Heart left ventricle (tissue), 16 donors: ENCODE results near the gene ACOT12. TPM values are rescaled to one million over a fixed set of nuclear protein-coding genes. Genes with fewer than 3 reads are reported as not detected.

Experiments used
- ATAC-seq, 4 donors: fragments of 200-7000 bp; cut with Tn5 transposase; one replicate each; pipeline ENCODE4 v1.9.1; 2020 to 2022; ENCODE audit warnings: moderate library complexity in 4 of 4, mild to moderate bottlenecking in 3 of 4, moderate number of reproducible peaks in 1 of 4
- DNase-seq, 5 donors: peaks; one replicate each; pipeline ENCODE4 v3.0.0-alpha.2; 2020
- H3K27ac ChIP-seq, 12 donors: fragments of 200-600 bp; sonication (generic) in 4 of 12; one replicate each; pipeline versions ENCODE4 v1.5.0 to v1.8.0; 2016 to 2022; ENCODE audit warnings: mild to moderate bottlenecking in 2 of 12
- H3K27me3 ChIP-seq, 9 donors: fragments of 200-600 bp; sonication (generic) in 2 of 9; one replicate each; pipeline versions ENCODE4 v1.5.1 to v1.8.0; 2016 to 2022; ENCODE audit warnings: mild to moderate bottlenecking in 3 of 9
- H3K36me3 ChIP-seq, 9 donors: fragments of 200-600 bp; sonication (generic) in 2 of 9; one replicate each; pipeline versions ENCODE4 v1.5.0 to v1.8.0; 2018 to 2022; ENCODE audit warnings: mild to moderate bottlenecking in 2 of 9
- H3K4me1 ChIP-seq, 12 donors: fragments of 200-600 bp; sonication (generic) in 4 of 12; one replicate each; pipeline versions ENCODE4 v1.5.0 to v1.8.0; 2016 to 2022; ENCODE audit warnings: mild to moderate bottlenecking in 3 of 12
- H3K4me3 ChIP-seq, 12 donors: fragments of 200-600 bp; sonication (generic) in 4 of 12; one replicate each; pipeline versions ENCODE4 v1.5.0 to v1.8.0; 2017 to 2022; ENCODE audit warnings: mild to moderate bottlenecking in 9 of 12, moderate library complexity in 4 of 12
- H3K9me3 ChIP-seq, 12 donors: fragments of 200-600 bp; sonication (generic) in 4 of 12; one replicate each; pipeline versions ENCODE4 v1.5.0 to v1.8.0; 2016 to 2022; ENCODE audit warnings: mild to moderate bottlenecking in 1 of 12
- CTCF ChIP-seq, 12 donors: fragments of 200-600 bp; sonication (generic) in 4 of 12; IDR thresholded peaks; one replicate each; pipeline versions ENCODE4 v1.5.0 to v1.8.0; 2018 to 2022; ENCODE audit warnings: antibody characterized with exemption in 12 of 12, mild to moderate bottlenecking in 5 of 12
- POLR2A ChIP-seq, 2 donors: fragments of 450-650 bp; IDR thresholded peaks; one replicate each; pipeline ENCODE4 v1.6.1; 2017; ENCODE audit warnings: antibody characterized with exemption in 2 of 2, mild to moderate bottlenecking in 2 of 2, moderate library complexity in 2 of 2
- whole genome bisulfite sequencing, 4 donors: extraction: QIAGEN DNeasy Blood & Tissue Kit in 2 of 4; methylation state at CpG; one replicate each; pipeline versions ENCODE4 v1.1.5 to v1.1.7; 2013 to 2018; 5-methylcytosine and 5-hydroxymethylcytosine counted together
- intact Hi-C, 10 donors: fragments of 100-400 bp; cut with DNase I; formaldehyde crosslinking; loops; one replicate each; pipeline versions ENCODE4 v1.11.1 to v1.14.2; 2022
- long read RNA-seq, 3 donors: library from polyadenylated mRNA; unstranded; transcript quantifications; one replicate each; pipeline ENCODE4 v2.0.0, GENCODE V29; 2020 to 2021
- polyA plus RNA-seq, 2 donors: library from polyadenylated mRNA; stranded (reverse); fragments of 200-250 nt; gene quantifications; one replicate each; pipeline ENCODE4 v1.2.3, GENCODE V29; 2013
- total RNA-seq, 9 donors: library from RNA; depleted of rRNA in 2 of 9; stranded (reverse); fragments of >200 nt in 2 of 9; fragmentation: NEBNext Ultra II Directional in 3 of 9; extraction: Animal tissue kit (Norgen Biotek cat#: 25700) in 3 of 9; gene quantifications; one replicate each; pipeline versions ENCODE4 v1.1.0 to v1.2.4, GENCODE V29; 2016 to 2023
- donor health status: ischemic (EF 13 %, LVEDD 7.1; RV severe dilation, severe dysfunction).
- donor health status: healthy with polysubstance abuse.
- donor health status: DM: no; HTN: yes; CAD: no.
- donor health status: DM: no; HTN: no; CAD: no.
- donor health status: ischemic (EF 25% LVEDD 6.9; RV normal size, moderate dysfunction).
- donor health status: ischemic (EF 25% LVEDD 5.7; RV mildly dilated, moderate dysfunction).
- donor health status: healthy.
- donor health status: DM: yes; HTN: yes; CAD: no.
- donor health status: ischemic (EF 35%, LVEDD 5.7; RV mildly dilated, moderate dysfunction).
- donor health status: nonischemic (EF 11% LVEDD 7.7; RV severe dilation, severe dysfunction).
- donor health status: DM: yes; HTN: yes; CAD: no.
- donor health status: PGD.
- donor health status: ischemic (EF 29% LVEDD 5.4; RV normal size, mild dysfunction).
- donor health status: nonischemic (EF 23%, LVEDD 6.1; RV moderate dilation, normal function).

ACOT12 gene
- total RNA-seq (not detected), polyA plus RNA-seq (not detected)
- long read RNA-seq, donor 1: 0 reads
- long read RNA-seq, donor 2: 0 reads
- long read RNA-seq, donor 3: 0 reads

- Histone ChIP-seq H3K4me1 (peaks cover 0 to 18% (median 0%) of the 10 kb centered on the region in 12 donors), H3K4me3 (peak within 1 kb of the TSS; percentile 15 to 56 (median 44)), H3K27ac (no peak within 1 kb of the TSS), H3K36me3 (no peaks in the 10 kb centered on the region), H3K9me3 (peaks cover 0 to 7% (median 0%) of the 10 kb centered on the region in 12 donors), H3K27me3 (peaks cover 0 to 51% (median 11%) of the 10 kb centered on the region in 9 donors)
- no peak for TF ChIP-seq POLR2A (IDR thresholded peaks at IDR 0.05)
- TF ChIP-seq CTCF (IDR thresholded peaks at IDR 0.05): no peak
- WGBS, 4 donors: 3 to 5% (median 4%) methylated on average over 50 to 77 of the region's 77 CpGs
- ATAC-seq (peak in 2 of 4 donors; percentile 52 to 58), DNase-seq (peak in 1 of 5 donors; percentile 39)
- intact Hi-C loops: no loop called here
These were observed at the start of gene ACOT12 for GRCh38 chr5:81393783-81394718. ACOT12 (minus strand) TSS chr5:81394134; CDS start chr5:81394114, 20 bp downstream.

- WGBS, 4 donors: 84 to 89% (median 88%) methylated on average over 6 of the region's 6 CpGs
- ATAC-seq (no peak), DNase-seq (no peak)
- peaks cover 0 to 19% (median 0%) of the 10 kb centered on the region in 9 donors for H3K36me3 ChIP-seq
- TF ChIP-seq CTCF (IDR thresholded peaks at IDR 0.05) (no peak), POLR2A (IDR thresholded peaks at IDR 0.05) (no peak)
- no peaks in the 10 kb centered on the region for H3K27me3 ChIP-seq
- no peaks in the 10 kb centered on the region for H3K4me1 ChIP-seq
- no peaks in the 10 kb centered on the region for H3K9me3 ChIP-seq
- no peak overlapping the region for H3K27ac ChIP-seq
- intact Hi-C loops: no loop called here
- H3K4me3 ChIP-seq: no peak overlapping the region
These were observed 41.1 kb upstream of the ACOT12 start for GRCh38 chr5:81435023-81435422.

- no peak for TF ChIP-seq CTCF (IDR thresholded peaks at IDR 0.05)
- TF ChIP-seq POLR2A (IDR thresholded peaks at IDR 0.05): no peak
- peaks cover 0 to 10% (median 0%) of the 10 kb centered on the region in 9 donors for H3K36me3 ChIP-seq
- intact Hi-C loops: loop anchor here (5.0 to 10.0 kb wide), 13 partner anchors 77 to 797 kb away; partner anchors contain the start of gene SSBP2 (in 3 of the 10)
- H3K27ac ChIP-seq: no peak overlapping the region
- no peak for ATAC-seq
- H3K9me3 ChIP-seq: no peaks in the 10 kb centered on the region
- no peaks in the 10 kb centered on the region for H3K27me3 ChIP-seq
- peaks cover 4 to 24% (median 11%) of the 10 kb centered on the region in 12 donors for H3K4me1 ChIP-seq
- no peak for DNase-seq
- H3K4me3 ChIP-seq: no peak overlapping the region
These were observed 36.1 kb upstream of the ACOT12 start for GRCh38 chr5:81429985-81430384.

- intact Hi-C loops: loop anchor here (5.0 to 10.0 kb wide), 13 partner anchors 78 to 798 kb away; partner anchors contain the start of gene SSBP2 (in 3 of the 10)
- peaks cover 4 to 26% (median 12%) of the 10 kb centered on the region in 12 donors for H3K4me1 ChIP-seq
- no peaks in the 10 kb centered on the region for H3K9me3 ChIP-seq
- no peak overlapping the region for H3K27ac ChIP-seq
- ATAC-seq (no peak), DNase-seq (no peak)
- TF ChIP-seq CTCF (IDR thresholded peaks at IDR 0.05) (no peak), POLR2A (IDR thresholded peaks at IDR 0.05) (no peak)
- H3K36me3 ChIP-seq: peaks cover 0 to 9% (median 0%) of the 10 kb centered on the region in 9 donors
- 91 to 93% (median 92%) methylated on average over 3 of the region's 3 CpGs for WGBS, 4 donors
- no peak overlapping the region for H3K4me3 ChIP-seq
- no peaks in the 10 kb centered on the region for H3K27me3 ChIP-seq
These were observed 35.4 kb upstream of the ACOT12 start for GRCh38 chr5:81429363-81429762.
